Measurements from ENCODE around the gene PRPF40A. TPM values are rescaled to one million over a fixed set of nuclear protein-coding genes. Genes with fewer than 3 reads are reported as not detected.

Gene PRPF40A
- total RNA-seq, 1 donor from 2014 or later: 33.8 TPM

DNA sequence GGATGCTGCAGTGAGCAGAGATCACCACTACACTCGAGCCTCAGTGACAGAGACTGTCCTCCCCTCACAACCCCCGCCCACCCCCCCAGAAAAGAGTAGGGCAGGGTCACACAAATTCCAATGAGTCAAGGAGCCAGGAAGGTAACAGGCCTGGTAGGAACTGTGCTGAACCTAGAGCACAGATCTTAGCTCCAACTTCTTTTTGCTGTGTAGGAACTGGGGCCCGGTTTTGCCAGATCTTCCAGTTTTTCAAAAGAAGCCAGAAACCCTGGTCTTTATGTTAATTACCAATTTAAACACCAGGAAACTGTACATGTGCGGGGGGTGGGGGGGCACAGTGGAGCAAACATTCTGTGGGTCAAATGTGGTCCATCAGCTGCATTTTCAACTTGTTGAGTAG, 71.0 kb downstream of the PRPF40A start:
- Histone ChIP-seq H3K36me3 (peaks cover 31% of the 10 kb centered on the region), H3K27me3 (ENCODE audit: low read depth) (no peaks in the 10 kb centered on the region), H3K4me1 (peaks cover 22% of the 10 kb centered on the region), H3K4me3 (no peak overlapping the region), H3K27ac (replicated peaks) (no peak overlapping the region), H3K9me3 (replicated peaks) (no peaks in the 10 kb centered on the region)
- no peak for DNase-seq
- TF ChIP-seq, protein P1, sequence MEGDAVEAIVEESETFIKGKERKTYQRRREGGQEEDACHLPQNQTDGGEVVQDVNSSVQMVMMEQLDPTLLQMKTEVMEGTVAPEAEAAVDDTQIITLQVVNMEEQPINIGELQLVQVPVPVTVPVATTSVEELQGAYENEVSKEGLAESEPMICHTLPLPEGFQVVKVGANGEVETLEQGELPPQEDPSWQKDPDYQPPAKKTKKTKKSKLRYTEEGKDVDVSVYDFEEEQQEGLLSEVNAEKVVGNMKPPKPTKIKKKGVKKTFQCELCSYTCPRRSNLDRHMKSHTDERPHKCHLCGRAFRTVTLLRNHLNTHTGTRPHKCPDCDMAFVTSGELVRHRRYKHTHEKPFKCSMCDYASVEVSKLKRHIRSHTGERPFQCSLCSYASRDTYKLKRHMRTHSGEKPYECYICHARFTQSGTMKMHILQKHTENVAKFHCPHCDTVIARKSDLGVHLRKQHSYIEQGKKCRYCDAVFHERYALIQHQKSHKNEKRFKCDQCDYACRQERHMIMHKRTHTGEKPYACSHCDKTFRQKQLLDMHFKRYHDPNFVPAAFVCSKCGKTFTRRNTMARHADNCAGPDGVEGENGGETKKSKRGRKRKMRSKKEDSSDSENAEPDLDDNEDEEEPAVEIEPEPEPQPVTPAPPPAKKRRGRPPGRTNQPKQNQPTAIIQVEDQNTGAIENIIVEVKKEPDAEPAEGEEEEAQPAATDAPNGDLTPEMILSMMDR (IDR thresholded peaks at IDR 0.05; ENCODE audit: borderline replicate concordance): no peak
- intact Hi-C loops (cut with micrococcal nuclease): no loop called here

DNA sequence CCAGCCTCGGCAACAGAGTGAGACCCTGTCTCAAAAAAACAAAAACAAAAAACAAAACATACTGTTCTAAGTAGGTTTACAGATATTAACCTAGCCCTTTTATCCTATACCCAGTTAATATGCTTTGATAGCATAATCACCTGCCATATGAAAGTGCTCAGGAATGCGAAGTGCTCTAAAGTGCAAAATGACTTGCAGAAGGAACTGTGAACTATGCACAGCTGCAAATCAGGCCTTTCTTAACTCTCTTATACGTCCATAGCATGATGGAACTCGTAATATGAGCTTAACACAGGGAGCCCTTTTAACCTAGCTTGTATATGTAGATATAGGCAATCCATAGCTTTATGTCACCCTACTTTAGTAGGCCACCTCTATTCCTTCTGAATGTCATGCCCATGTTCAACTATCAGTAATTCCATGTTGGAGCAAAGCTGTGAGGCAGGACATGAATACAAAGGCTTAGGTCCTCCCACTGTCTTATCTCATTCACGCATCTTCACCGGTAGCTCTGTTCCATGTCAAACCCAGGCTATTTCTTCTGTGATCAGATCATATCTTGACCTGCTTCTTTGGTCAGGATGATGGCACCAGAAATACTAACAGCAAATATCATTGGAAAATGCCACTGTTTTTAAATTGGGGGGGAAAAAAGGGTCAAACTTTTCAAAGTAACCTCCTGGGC, 72.9 kb downstream of the PRPF40A start:
- Histone ChIP-seq H3K9me3 (replicated peaks) (no peaks in the 10 kb centered on the region), H3K4me1 (peaks cover 22% of the 10 kb centered on the region), H3K27me3 (ENCODE audit: low read depth) (no peaks in the 10 kb centered on the region), H3K4me3 (no peak overlapping the region), H3K36me3 (peaks cover 35% of the 10 kb centered on the region), H3K27ac (replicated peaks) (no peak overlapping the region)
- intact Hi-C loops (cut with micrococcal nuclease): no loop called here
- TF ChIP-seq, protein P1 (IDR thresholded peaks at IDR 0.05; ENCODE audit: borderline replicate concordance): no peak
- no peak for DNase-seq

DNA sequence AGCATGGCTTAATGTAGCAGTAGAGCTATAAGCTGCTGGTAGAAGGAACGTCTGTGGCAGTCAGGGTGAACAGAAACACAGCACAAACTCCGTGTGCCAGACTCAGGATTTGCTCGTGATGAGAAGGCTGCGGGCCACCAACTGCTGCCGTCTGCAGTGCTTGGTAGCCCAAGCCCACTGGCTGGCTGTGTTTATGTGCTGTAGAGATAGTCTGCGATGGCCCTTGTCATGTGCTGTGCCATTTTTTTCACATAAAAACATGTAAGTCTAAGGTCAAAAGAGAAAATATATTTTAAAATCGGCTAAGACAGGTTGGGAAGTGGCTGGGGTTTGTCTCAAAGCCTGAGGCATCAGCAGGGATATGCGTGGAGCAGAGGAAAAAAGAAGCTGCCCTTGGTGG, 78.7 kb downstream of the PRPF40A start:
- no peak overlapping the region for H3K4me3 ChIP-seq
- H3K4me1 ChIP-seq: no peaks in the 10 kb centered on the region
- no peaks in the 10 kb centered on the region for H3K27me3 ChIP-seq (ENCODE audit: low read depth)
- DNase-seq: no peak
- peaks cover 45% of the 10 kb centered on the region for H3K36me3 ChIP-seq
- H3K27ac ChIP-seq (replicated peaks): no peak overlapping the region
- H3K9me3 ChIP-seq (replicated peaks): no peaks in the 10 kb centered on the region
- intact Hi-C loops (cut with micrococcal nuclease): no loop called here
- TF ChIP-seq, protein P1 (IDR thresholded peaks at IDR 0.05; ENCODE audit: borderline replicate concordance): no peak

DNA sequence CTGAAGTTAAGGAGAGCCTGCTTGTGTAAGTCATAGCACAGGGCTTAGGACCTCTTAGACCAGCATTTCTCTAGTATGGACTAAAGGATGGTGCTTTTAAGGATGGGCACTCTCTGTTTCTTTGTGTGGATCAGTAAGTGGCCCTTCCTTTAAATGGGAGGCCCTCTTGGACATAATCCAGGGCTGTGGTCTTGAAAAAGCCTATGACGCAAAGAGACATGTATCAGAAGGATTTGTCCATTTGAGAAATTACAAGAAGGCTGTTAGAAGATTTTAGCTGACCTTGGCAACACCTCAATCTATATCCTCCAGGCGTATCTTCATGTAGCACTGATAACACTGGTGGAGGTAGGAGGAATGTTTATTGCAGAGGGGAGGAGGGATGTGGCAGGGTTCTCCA, 79.2 kb downstream of the PRPF40A start:
- no peaks in the 10 kb centered on the region for H3K27me3 ChIP-seq (ENCODE audit: low read depth)
- no peak overlapping the region for H3K27ac ChIP-seq (replicated peaks)
- H3K4me1 ChIP-seq: no peaks in the 10 kb centered on the region
- DNase-seq: no peak
- H3K36me3 ChIP-seq: peaks cover 43% of the 10 kb centered on the region
- no peak overlapping the region for H3K4me3 ChIP-seq
- no peaks in the 10 kb centered on the region for H3K9me3 ChIP-seq (replicated peaks)
- intact Hi-C loops (cut with micrococcal nuclease): no loop called here
- TF ChIP-seq, protein P1 (IDR thresholded peaks at IDR 0.05; ENCODE audit: borderline replicate concordance): no peak

DNA sequence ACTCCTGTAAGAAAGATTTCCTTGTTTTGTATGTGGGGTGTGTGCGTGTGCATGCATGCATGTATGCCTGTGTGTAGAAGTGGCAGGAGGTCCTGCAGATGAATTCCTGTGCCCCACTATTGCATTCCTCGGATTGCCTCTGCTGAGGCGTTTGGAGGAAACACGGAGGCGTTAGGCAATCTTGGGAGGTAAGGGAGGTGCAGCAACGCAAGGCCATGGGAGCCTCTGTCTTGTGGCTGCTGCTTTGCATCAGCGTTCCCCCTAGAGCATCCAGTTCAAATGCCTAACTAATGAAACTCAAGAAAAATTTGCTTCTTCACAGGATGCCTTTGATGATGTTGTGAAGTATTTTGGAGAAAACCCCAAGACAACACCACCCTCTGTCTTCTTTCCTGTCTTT, 80.0 kb downstream of the PRPF40A start:
- Histone ChIP-seq H3K4me3 (no peak overlapping the region), H3K9me3 (replicated peaks) (no peaks in the 10 kb centered on the region), H3K27ac (replicated peaks) (no peak overlapping the region), H3K4me1 (no peaks in the 10 kb centered on the region), H3K27me3 (ENCODE audit: low read depth) (no peaks in the 10 kb centered on the region), H3K36me3 (peaks cover 47% of the 10 kb centered on the region)
- TF ChIP-seq, protein P1 (IDR thresholded peaks at IDR 0.05; ENCODE audit: borderline replicate concordance): no peak
- intact Hi-C loops (cut with micrococcal nuclease): no loop called here
- no peak for DNase-seq

Data from left ventricle myocardium inferior (tissue), 1 donor.